ENCODE results near the gene RXFP2. TPM values are rescaled to one million over a fixed set of nuclear protein-coding genes. Genes with fewer than 3 reads are reported as not detected.
A peak's percentile ranks its signal among the peaks of the same experiment; 100 is the strongest.

The RXFP2 gene
- total and polyA plus RNA-seq, 2 donors from 2014 or later: 0.09 TPM; not detected in 1

GRCh38 chr13:31803311-31803710 is 64.0 kb downstream of the RXFP2 start:
- no peaks in the 10 kb centered on the region for H3K36me3 ChIP-seq (ENCODE audit: control insufficient read depth in 2 of 3, insufficient read depth in 3 of 3, low read length in 3 of 3)
- intact Hi-C loops (cut with DNase I): no loop called here
- no peak for DNase-seq
- no peak overlapping the region for H3K4me3 ChIP-seq (ENCODE audit: low read length in 3 of 3)
- no peaks in the 10 kb centered on the region for H3K27me3 ChIP-seq (ENCODE audit: control insufficient read depth, insufficient read depth, low read length)
- H3K9ac ChIP-seq (ENCODE audit: low read length in 3 of 3): no peak overlapping the region
- no peak overlapping the region for H3K27ac ChIP-seq (ENCODE audit: low read depth in 2 of 2, low read length in 2 of 2)
- H3K4me1 ChIP-seq (ENCODE audit: control insufficient read depth in 2 of 3, insufficient read depth in 2 of 3, low read depth in 1 of 3, low read length in 3 of 3): no peaks in the 10 kb centered on the region
- H3K9me3 ChIP-seq (ENCODE audit: control insufficient read depth in 2 of 3, insufficient read depth in 1 of 3, low read length in 3 of 3): no peaks in the 10 kb centered on the region
- TF ChIP-seq CTCF (IDR thresholded peaks at IDR 0.05; ENCODE audit: borderline replicate concordance, extremely low read depth, insufficient read depth): no peak
- FAIRE-seq: no peak

- no peak for TF ChIP-seq CTCF (IDR thresholded peaks at IDR 0.05; ENCODE audit: borderline replicate concordance, extremely low read depth, insufficient read depth)
- Histone ChIP-seq H3K4me1 (ENCODE audit: control insufficient read depth in 2 of 3, insufficient read depth in 2 of 3, low read depth in 1 of 3, low read length in 3 of 3) (no peaks in the 10 kb centered on the region), H3K4me3 (ENCODE audit: low read length in 3 of 3) (no peak overlapping the region), H3K9me3 (ENCODE audit: control insufficient read depth in 2 of 3, insufficient read depth in 1 of 3, low read length in 3 of 3) (no peaks in the 10 kb centered on the region), H3K27ac (ENCODE audit: low read depth in 2 of 2, low read length in 2 of 2) (no peak overlapping the region), H3K9ac (ENCODE audit: low read length in 3 of 3) (no peak overlapping the region), H3K36me3 (ENCODE audit: control insufficient read depth in 2 of 3, insufficient read depth in 3 of 3, low read length in 3 of 3) (no peaks in the 10 kb centered on the region), H3K27me3 (ENCODE audit: control insufficient read depth, insufficient read depth, low read length) (no peaks in the 10 kb centered on the region)
- DNase-seq (no peak), FAIRE-seq (no peak)
- intact Hi-C loops (cut with DNase I): no loop called here
Measured at GRCh38 chr13:31805841-31806240, 66.5 kb downstream of the RXFP2 start.

GRCh38 chr13:31807090-31807541 is 67.8 kb downstream of the RXFP2 start:
- no peak overlapping the region for H3K9ac ChIP-seq (ENCODE audit: low read length in 3 of 3)
- FAIRE-seq: no peak
- no peaks in the 10 kb centered on the region for H3K9me3 ChIP-seq (ENCODE audit: control insufficient read depth in 2 of 3, insufficient read depth in 1 of 3, low read length in 3 of 3)
- no peak overlapping the region for H3K4me3 ChIP-seq (ENCODE audit: low read length in 3 of 3)
- TF ChIP-seq CTCF (IDR thresholded peaks at IDR 0.05; ENCODE audit: borderline replicate concordance, extremely low read depth, insufficient read depth): no peak
- intact Hi-C loops (cut with DNase I): no loop called here
- no peak overlapping the region for H3K27ac ChIP-seq (ENCODE audit: low read depth in 2 of 2, low read length in 2 of 2)
- H3K4me1 ChIP-seq (ENCODE audit: control insufficient read depth in 2 of 3, insufficient read depth in 2 of 3, low read depth in 1 of 3, low read length in 3 of 3): no peaks in the 10 kb centered on the region
- H3K27me3 ChIP-seq (ENCODE audit: control insufficient read depth, insufficient read depth, low read length): no peaks in the 10 kb centered on the region
- no peaks in the 10 kb centered on the region for H3K36me3 ChIP-seq (ENCODE audit: control insufficient read depth in 2 of 3, insufficient read depth in 3 of 3, low read length in 3 of 3)
- peak in 2 of 5 donors; percentile 11 to 30 for DNase-seq

- H3K9me3 ChIP-seq (ENCODE audit: control insufficient read depth in 2 of 3, insufficient read depth in 1 of 3, low read length in 3 of 3): peaks cover 0 to 17% (median 0%) of the 10 kb centered on the region in 3 donors
- no peaks in the 10 kb centered on the region for H3K27me3 ChIP-seq (ENCODE audit: control insufficient read depth, insufficient read depth, low read length)
- H3K4me3 ChIP-seq (ENCODE audit: low read length in 3 of 3): no peak overlapping the region
- no peak overlapping the region for H3K9ac ChIP-seq (ENCODE audit: low read length in 3 of 3)
- intact Hi-C loops (cut with DNase I): no loop called here
- FAIRE-seq (no peak), DNase-seq (no peak)
- no peak for TF ChIP-seq CTCF (IDR thresholded peaks at IDR 0.05; ENCODE audit: borderline replicate concordance, extremely low read depth, insufficient read depth)
- no peaks in the 10 kb centered on the region for H3K36me3 ChIP-seq (ENCODE audit: control insufficient read depth in 2 of 3, insufficient read depth in 3 of 3, low read length in 3 of 3)
- no peaks in the 10 kb centered on the region for H3K4me1 ChIP-seq (ENCODE audit: control insufficient read depth in 2 of 3, insufficient read depth in 2 of 3, low read depth in 1 of 3, low read length in 3 of 3)
- H3K27ac ChIP-seq (ENCODE audit: low read depth in 2 of 2, low read length in 2 of 2): no peak overlapping the region
Measured at GRCh38 chr13:31814536-31814935, 75.2 kb downstream of the RXFP2 start.

All from kidney (tissue), 14 donors.